Stimulated activated naive B cell treated with anti-CD40 and anti-IgM and Interleukin-4, amounts not matched to agents 10 μg/mL and 1 μg/mL and 100 μg/mL, for 72 hours (primary cell): ENCODE results near the gene HIPK2.

ENCODE experiments used
- ATAC-seq, 2 donors: fragments of 150-1000 bp; cut with Tn5 transposase; replicated peaks; 2 replicates each; pipeline ENCODE4 v1.10.0; 2021; ENCODE audit warnings: moderate library complexity in 1 of 2
- DNase-seq: peaks from one replicate; pipeline ENCODE4 v3.0.0; 2021
- H3K27ac Mint-ChIP-seq: one replicate; pipeline ENCODE4 v1.8.0; 2022; ENCODE audit warnings: mild to moderate bottlenecking, mixed read lengths
- H3K27me3 Mint-ChIP-seq, 2 donors: one replicate each; pipeline ENCODE4 v1.8.0; 2022; ENCODE audit warnings: mixed read lengths in 2 of 2
- H3K36me3 Mint-ChIP-seq, 2 donors: one replicate each; pipeline ENCODE4 v1.8.0; 2022; ENCODE audit warnings: mixed read lengths in 2 of 2, mild to moderate bottlenecking in 1 of 2
- H3K4me1 Mint-ChIP-seq, 2 donors: one replicate each; pipeline ENCODE4 v1.8.0; 2022; ENCODE audit warnings: mixed read lengths in 2 of 2, mild to moderate bottlenecking in 1 of 2
- H3K4me3 Mint-ChIP-seq, 2 donors: one replicate each; pipeline ENCODE4 v1.8.0; 2022; ENCODE audit warnings: mild to moderate bottlenecking in 2 of 2, mixed read lengths in 2 of 2, moderate library complexity in 1 of 2
- H3K9me3 Mint-ChIP-seq, 2 donors: one replicate each; pipeline ENCODE4 v1.8.0; 2022; ENCODE audit warnings: mixed read lengths in 2 of 2, mild to moderate bottlenecking in 1 of 2

HIPK2 gene

DNA sequence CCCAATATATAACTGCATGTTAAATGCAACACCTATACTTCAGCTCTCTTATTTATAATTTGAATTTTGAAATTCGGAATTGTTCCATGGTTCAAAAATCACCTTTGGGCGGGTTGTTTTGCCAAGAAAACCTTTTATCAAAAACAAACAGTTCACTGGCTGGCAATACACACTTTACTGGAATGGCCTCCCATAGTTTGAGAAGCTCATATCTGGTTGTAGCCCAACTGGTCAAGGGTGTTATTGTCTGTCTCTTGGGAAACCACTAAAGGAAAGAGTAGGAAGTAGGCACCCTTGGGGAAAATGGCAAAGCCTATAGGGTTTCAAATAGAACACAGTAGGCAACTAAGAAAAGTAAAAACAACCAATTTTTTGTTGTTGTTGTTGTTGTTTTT lies 117.9 kb downstream of the HIPK2 start:
- Mint-ChIP-seq H3K9me3 (peaks cover 0 to 2% of the 10 kb centered on the region in 2 donors), H3K27ac (no peak overlapping the region), H3K4me1 (peaks cover 38 to 61% of the 10 kb centered on the region in 2 donors), H3K27me3 (no peaks in the 10 kb centered on the region), H3K4me3 (no peak overlapping the region), H3K36me3 (peaks cover 39 to 57% of the 10 kb centered on the region in 2 donors)
- ATAC-seq (no peak), DNase-seq (no peak)

DNA sequence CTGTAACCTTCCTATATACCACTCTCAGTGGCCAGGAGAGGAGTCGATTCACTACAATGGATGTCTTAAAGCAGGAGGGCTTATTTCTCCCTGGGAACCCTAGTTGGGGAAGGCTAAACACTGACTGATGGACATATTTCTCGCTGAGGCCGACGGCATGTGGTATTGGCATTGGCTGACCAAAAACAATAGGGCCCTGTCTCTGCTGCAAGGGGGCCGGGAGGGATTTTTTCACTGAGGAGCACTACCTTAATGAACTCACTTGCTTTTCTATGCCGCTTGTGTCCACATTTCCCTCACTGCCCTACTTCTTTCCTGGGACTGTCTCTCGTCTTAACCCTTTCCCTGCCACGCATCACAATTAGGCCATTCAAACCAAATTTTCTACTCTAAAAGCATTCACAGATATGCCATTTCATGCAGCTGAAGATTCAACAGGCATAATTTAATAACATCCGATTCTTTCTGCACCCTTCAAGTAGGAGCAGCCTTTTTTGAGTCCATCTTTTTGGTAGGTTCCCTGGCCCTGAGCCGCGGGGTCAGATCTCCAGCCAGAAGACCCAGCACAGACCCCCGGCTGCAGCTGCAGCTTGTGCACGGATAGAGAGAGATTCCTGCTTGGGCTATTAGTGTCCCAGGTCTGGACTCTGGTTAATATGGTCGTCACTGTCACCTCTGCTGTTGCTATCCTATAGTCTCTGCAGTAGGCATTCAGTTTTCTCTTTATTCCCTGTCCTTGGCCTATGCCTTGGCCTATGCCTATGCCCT lies 118.7 kb downstream of the HIPK2 start:
- ATAC-seq = no peak
- Mint-ChIP-seq H3K4me1 (peaks cover 37 to 62% of the 10 kb centered on the region in 2 donors), H3K9me3 (peaks cover 0 to 2% of the 10 kb centered on the region in 2 donors), H3K27me3 (no peaks in the 10 kb centered on the region), H3K4me3 (no peak overlapping the region), H3K36me3 (peaks cover 33 to 52% of the 10 kb centered on the region in 2 donors), H3K27ac (no peak overlapping the region)
- DNase-seq = no peak

DNA sequence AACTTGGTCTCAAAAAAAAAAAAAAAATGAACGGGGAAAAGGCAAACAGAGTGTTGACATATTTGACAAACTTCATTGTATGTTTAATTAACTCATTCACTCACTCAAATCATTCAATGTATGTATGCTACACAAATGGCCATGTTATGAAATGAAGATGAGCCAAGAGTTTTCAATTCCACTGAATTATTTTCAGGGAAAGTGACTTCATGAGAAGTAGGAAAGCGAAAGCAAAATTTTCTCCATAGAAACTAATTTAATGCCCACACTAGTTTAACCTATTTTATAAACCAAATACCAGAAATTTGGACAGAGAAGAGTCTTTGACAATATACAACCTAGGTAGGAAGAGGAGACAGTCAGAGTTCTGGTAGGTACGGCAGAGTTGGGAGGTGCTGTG lies 119.5 kb downstream of the HIPK2 start:
- DNase-seq = no peak

DNA sequence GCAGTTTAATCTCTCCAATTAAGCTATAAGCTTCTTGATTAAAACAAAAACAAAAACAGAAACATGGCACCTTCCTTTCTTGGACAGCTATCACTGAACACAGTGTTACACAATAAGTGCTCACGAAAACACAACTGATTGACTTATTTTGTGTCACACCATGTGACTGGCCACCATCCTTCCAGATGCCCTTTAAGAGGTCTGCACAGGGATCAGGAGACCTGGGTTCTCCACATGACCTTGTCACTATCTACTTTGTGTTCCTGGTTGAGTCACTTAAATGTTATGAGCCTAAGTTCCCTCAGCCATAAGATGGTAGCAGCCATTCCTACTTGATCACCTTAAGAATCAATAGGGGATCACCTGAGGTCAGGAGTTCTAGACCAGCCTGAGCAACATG lies 120.1 kb downstream of the HIPK2 start:
- H3K4me3 Mint-ChIP-seq = no peak overlapping the region
- peak overlapping the region; percentile 11 for H3K27ac Mint-ChIP-seq
- ATAC-seq (no peak), DNase-seq (no peak)
- H3K27me3 Mint-ChIP-seq = no peaks in the 10 kb centered on the region
- H3K36me3 Mint-ChIP-seq = peaks cover 23 to 47% of the 10 kb centered on the region in 2 donors
- H3K4me1 Mint-ChIP-seq = peaks cover 35 to 63% of the 10 kb centered on the region in 2 donors
- peaks cover 0 to 2% of the 10 kb centered on the region in 2 donors for H3K9me3 Mint-ChIP-seq

More for the DNA sequence above, 119.5 kb downstream of the HIPK2 start:
- Mint-ChIP-seq H3K4me1 (peaks cover 33 to 58% of the 10 kb centered on the region in 2 donors), H3K4me3 (no peak overlapping the region), H3K27ac (no peak overlapping the region), H3K9me3 (peaks cover 0 to 2% of the 10 kb centered on the region in 2 donors), H3K36me3 (peaks cover 28 to 48% of the 10 kb centered on the region in 2 donors), H3K27me3 (no peaks in the 10 kb centered on the region)
- no peak for ATAC-seq

DNA sequence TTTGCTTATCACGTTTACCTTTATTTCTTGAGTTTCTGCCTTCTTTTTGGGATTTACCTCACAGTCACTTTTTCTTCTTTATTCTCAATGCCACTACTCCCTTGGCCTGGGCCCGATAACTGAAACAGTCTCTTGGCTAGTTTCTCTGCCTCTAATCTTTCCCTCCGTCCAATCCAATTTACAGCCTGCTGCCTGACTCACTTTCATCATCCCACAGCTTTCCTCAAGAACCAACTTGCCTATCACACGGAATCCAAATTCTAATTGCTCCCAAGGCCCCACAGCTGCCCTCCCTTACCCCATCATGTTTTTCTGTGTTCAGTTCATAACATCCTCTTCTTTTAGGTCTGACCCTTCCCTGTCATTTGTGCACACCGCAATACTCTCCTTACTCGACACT lies 121.4 kb downstream of the HIPK2 start:
- DNase-seq (no peak), ATAC-seq (no peak)
- H3K36me3 Mint-ChIP-seq = peaks cover 23 to 46% of the 10 kb centered on the region in 2 donors
- peak overlapping the region; percentile 21 for H3K27ac Mint-ChIP-seq
- peaks cover 39 to 69% of the 10 kb centered on the region in 2 donors for H3K4me1 Mint-ChIP-seq
- peaks cover 0 to 2% of the 10 kb centered on the region in 2 donors for H3K9me3 Mint-ChIP-seq
- H3K27me3 Mint-ChIP-seq = no peaks in the 10 kb centered on the region
- H3K4me3 Mint-ChIP-seq = no peak overlapping the region

DNA sequence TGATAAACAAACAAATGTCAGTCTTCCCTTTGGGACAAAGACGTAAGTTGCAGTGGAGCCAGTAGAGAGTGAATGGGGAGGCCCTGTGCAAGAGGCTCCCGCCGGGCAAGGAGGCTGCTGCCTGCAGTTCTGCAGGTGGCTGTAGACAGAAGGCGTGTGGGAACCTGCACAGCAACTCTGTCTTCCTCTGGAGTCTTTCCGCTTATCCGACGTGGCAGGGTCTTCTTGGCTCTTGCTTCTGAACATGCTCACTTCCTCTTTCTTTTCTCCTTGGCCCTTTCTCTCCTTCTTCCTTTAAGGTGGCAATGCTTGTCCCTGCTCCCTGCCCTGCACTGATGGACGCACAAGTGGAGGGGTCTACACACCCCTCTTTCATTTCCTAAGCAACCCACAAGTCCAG lies 122.5 kb downstream of the HIPK2 start:
- H3K4me3 Mint-ChIP-seq = no peak overlapping the region
- no peaks in the 10 kb centered on the region for H3K27me3 Mint-ChIP-seq
- ATAC-seq = peak in 1 of 2 donors; percentile 59
- H3K36me3 Mint-ChIP-seq = peaks cover 22 to 42% of the 10 kb centered on the region in 2 donors
- H3K9me3 Mint-ChIP-seq = peaks cover 0 to 2% of the 10 kb centered on the region in 2 donors
- peaks cover 43 to 75% of the 10 kb centered on the region in 2 donors for H3K4me1 Mint-ChIP-seq
- no peak for DNase-seq
- H3K27ac Mint-ChIP-seq = no peak overlapping the region

DNA sequence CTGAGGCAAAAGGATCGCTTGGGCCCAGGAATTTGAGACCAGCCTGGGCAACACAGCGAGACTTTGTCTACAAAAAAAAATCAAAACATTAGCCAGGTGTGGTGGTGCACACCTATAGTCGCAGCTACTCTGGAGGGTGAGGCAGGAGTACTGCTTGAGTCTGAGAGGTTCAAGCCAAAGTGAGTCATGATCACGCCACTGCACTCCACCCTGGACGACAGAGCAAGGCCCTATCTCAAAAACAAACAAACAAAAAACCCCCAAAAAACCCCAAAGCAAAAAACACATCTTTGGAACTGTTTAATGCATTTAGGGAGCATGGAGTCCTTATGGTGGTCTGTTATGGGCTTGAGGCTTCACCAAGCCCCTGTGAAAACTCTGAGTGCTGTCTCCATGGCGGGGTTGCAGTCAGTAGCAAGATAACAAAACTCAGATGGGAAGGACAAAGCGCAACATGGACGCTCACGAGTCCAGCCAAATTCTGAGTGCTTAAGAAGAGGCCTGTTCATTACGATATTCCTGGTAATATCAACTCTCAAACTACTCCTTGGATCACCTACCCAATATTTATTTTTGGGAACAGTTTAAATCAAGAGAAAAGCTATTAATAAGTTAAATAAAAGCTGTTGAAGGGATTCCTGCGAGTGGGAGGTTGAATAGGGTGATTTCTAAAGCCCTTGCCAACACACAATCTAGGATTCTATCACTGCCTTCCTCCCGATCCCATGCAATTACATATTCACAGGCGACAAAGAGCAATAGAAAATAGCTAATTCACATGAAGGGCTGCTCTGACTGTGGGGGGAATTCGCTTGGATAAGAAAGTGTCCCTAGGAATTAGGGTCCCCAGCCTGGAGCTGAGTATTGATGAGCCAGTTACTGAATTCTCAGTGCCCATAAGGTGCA lies 123.3 kb downstream of the HIPK2 start:
- ATAC-seq = no peak
- H3K27me3 Mint-ChIP-seq = no peaks in the 10 kb centered on the region
- no peak overlapping the region for H3K4me3 Mint-ChIP-seq
- peaks cover 0 to 2% of the 10 kb centered on the region in 2 donors for H3K9me3 Mint-ChIP-seq
- no peak overlapping the region for H3K27ac Mint-ChIP-seq
- peaks cover 43 to 79% of the 10 kb centered on the region in 2 donors for H3K4me1 Mint-ChIP-seq
- peaks cover 24 to 42% of the 10 kb centered on the region in 2 donors for H3K36me3 Mint-ChIP-seq
- DNase-seq = no peak

DNA sequence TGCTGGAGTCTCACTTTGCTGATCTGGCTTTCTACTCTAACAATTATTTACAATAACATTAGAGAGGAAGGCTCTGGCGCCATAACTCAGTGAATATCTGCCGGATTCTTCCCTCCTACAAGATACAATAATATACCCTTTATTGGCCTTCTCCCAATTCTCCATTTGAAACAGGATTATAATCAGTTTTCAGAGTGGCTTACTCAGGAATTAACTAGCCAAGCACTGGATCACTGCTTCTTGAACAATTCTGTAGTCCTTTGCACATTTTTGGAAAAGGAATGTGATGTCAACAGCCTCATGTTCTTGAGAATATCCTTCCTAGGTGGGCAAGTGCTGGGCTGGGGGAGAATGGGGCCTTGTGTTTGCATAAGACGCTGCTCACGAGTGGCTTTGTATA lies 125.9 kb downstream of the HIPK2 start:
- Mint-ChIP-seq H3K27ac (no peak overlapping the region), H3K27me3 (no peaks in the 10 kb centered on the region), H3K36me3 (peaks cover 22 to 31% of the 10 kb centered on the region in 2 donors), H3K9me3 (peaks cover 0 to 2% of the 10 kb centered on the region in 2 donors), H3K4me3 (no peak overlapping the region), H3K4me1 (peaks cover 49 to 80% of the 10 kb centered on the region in 2 donors)
- DNase-seq (no peak), ATAC-seq (no peak)

DNA sequence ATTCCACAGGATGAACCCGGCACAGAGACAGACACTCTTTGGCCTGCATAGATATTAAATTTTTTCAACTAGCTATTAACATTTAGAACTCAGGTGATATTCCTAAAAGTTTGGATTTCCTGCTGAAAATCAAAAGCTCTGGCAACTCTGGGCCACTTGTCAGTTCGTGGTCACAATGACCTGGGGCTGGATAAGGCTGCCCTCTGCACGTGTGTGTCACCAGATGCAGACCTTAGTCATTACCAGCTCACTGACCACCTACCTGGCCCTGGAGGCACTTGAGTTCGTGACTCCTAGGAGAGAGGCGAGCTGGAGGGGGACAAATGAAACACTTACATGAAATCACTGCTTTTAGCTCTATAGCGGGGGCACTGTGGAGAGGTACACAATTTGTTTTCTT lies 126.5 kb downstream of the HIPK2 start:
- H3K36me3 Mint-ChIP-seq = peaks cover 19 to 26% of the 10 kb centered on the region in 2 donors
- ATAC-seq (no peak), DNase-seq (no peak)
- H3K27me3 Mint-ChIP-seq = no peaks in the 10 kb centered on the region
- peaks cover 0 to 2% of the 10 kb centered on the region in 2 donors for H3K9me3 Mint-ChIP-seq
- no peak overlapping the region for H3K4me3 Mint-ChIP-seq
- peaks cover 50 to 80% of the 10 kb centered on the region in 2 donors for H3K4me1 Mint-ChIP-seq
- no peak overlapping the region for H3K27ac Mint-ChIP-seq

DNA sequence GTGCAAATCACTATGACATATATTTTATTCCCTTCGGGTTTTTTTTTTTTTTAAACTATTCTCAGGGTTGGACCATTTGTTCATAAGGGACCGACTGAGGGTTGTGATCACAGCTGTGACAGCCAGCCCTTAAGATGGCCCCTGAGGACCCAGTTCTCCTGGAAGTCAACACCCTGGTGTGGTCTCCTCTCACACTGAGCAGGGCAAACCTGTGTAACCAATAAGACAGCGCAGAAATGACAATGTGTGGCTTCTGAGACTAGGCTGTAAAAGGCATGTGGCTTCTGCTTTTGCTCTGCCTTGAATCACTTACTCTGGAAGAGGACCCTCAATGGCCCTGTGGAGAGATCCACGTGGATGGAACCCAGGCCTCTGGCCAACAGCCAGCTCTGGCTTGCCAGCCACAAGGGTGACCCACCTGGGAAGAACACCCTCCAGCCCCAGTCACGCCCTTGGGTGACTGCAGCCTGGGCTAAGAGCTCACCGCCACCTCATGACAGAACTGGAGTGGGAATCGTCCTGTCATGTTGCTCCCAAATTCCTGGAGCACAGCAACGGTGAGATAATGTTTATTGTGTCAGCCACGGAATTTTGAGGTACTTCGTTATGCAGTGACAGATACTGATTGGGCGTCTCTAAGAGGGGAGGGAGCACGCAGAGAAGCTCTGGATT lies 127.2 kb downstream of the HIPK2 start:
- H3K9me3 Mint-ChIP-seq = no peaks in the 10 kb centered on the region
- H3K36me3 Mint-ChIP-seq = peaks cover 14 to 20% of the 10 kb centered on the region in 2 donors
- H3K27me3 Mint-ChIP-seq = no peaks in the 10 kb centered on the region
- H3K27ac Mint-ChIP-seq = peak overlapping the region; percentile 34
- peaks cover 47 to 79% of the 10 kb centered on the region in 2 donors for H3K4me1 Mint-ChIP-seq
- no peak overlapping the region for H3K4me3 Mint-ChIP-seq
- DNase-seq (no peak), ATAC-seq (no peak)

DNA sequence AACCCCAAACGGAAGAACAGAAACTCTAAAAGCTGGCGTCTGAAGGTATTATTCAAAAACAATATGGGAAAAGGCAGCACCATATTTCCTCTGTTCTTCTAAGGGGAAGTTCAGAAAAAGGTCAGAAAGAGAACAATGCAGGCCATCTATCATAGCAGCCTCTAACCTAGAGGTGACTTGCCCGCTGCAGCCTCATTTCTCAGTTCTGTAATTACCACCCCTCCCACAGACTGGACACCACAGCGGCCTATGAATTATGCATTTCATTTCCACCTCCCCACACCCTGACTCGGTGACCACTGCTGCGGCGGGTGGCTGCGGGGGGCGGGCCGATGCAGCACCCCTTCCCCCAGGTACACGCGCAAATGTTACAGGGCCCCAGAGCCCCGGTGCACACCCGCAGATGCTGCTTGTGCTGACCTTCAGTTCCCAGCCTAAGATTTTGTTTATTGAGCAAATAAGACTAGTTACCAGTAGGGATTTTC lies 128.8 kb downstream of the HIPK2 start:
- DNase-seq = peak; percentile 54
- H3K36me3 Mint-ChIP-seq = peaks cover 18 to 22% of the 10 kb centered on the region in 2 donors
- peak overlapping the region; percentile 85 for H3K27ac Mint-ChIP-seq
- H3K4me1 Mint-ChIP-seq = peaks cover 41 to 71% of the 10 kb centered on the region in 2 donors
- no peaks in the 10 kb centered on the region for H3K9me3 Mint-ChIP-seq
- no peaks in the 10 kb centered on the region for H3K27me3 Mint-ChIP-seq
- ATAC-seq = peak; percentile 92 to 95
- peak overlapping the region; percentile 73 to 82 for H3K4me3 Mint-ChIP-seq

DNA sequence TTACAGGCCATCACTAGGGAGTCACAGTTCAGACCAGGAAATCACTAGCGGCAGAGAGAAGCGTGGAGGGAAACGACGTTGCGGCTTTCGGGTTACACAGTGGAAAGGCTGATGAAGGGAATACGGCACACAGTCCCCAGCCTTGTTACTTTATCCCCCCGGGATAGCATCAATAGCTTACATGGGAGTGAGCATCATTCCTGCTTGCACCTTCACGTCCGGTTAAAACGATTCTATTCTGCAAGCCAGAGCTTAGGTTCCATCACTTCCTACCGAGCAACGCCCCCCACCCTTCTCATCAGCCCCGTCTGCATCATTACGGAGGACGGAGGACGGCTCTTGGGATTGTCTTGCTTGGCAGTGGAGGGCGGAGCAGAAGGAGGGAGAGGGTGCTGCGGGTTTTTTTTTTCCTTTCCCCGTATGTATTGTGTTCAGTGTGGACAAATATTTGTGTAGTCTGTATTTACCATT lies 129.4 kb downstream of the HIPK2 start:
- DNase-seq (no peak), ATAC-seq (peak; percentile 22 to 30)
- Mint-ChIP-seq H3K27me3 (no peaks in the 10 kb centered on the region), H3K4me3 (peak overlapping the region; percentile 73 to 82), H3K36me3 (peaks cover 18 to 23% of the 10 kb centered on the region in 2 donors), H3K9me3 (no peaks in the 10 kb centered on the region), H3K27ac (peak overlapping the region; percentile 85), H3K4me1 (peaks cover 41 to 71% of the 10 kb centered on the region in 2 donors)

DNA sequence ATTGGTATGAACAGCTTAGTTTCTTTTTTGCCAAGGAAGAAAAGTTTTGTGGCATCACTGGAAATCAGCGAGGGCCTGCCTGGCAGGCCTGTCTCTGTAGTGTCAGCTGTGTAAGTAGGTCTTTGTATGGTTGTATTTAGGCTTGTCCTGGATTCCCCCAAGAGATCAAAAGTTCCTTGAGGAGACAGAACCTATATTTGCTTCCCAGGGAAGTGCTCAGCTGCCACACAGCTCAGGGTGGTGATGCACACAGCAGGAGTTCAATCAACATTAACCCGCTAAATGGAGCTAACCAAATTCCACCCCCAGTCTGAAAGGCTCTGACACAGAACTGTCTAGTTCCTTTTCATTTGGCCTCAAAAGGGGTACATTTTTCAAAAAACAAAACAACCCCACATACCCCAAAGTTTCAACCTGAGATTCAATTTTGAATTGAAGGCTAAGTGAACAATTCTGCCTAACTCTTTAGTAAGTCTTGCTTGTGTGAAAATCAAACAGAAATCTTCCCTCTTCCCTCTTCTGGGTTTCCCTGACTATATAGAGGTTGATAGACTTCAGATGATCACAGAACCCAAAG lies 129.9 kb downstream of the HIPK2 start:
- ATAC-seq = no peak

More for the DNA sequence above, 129.9 kb downstream of the HIPK2 start:
- peak overlapping the region; percentile 73 to 82 for H3K4me3 Mint-ChIP-seq
- no peak for DNase-seq
- H3K27me3 Mint-ChIP-seq = no peaks in the 10 kb centered on the region
- peaks cover 14 to 23% of the 10 kb centered on the region in 2 donors for H3K36me3 Mint-ChIP-seq
- H3K4me1 Mint-ChIP-seq = peaks cover 38 to 66% of the 10 kb centered on the region in 2 donors
- H3K9me3 Mint-ChIP-seq = no peaks in the 10 kb centered on the region
- H3K27ac Mint-ChIP-seq = peak overlapping the region; percentile 85
